NCI-H345 (cell line): ENCODE measurements around the gene SBF2.

Experiments used
- DNase-seq: peaks from one replicate; lab custom pipeline; 2025; lab: John Stamatoyannopoulos, UW

SBF2 gene

GRCh38 chr11:9851366-9851765, 442.7 kb downstream of the SBF2 start:
- no peak for DNase-seq

GRCh38 chr11:9850224-9850895, 443.7 kb downstream of the SBF2 start:
- DNase-seq, result no peak

GRCh38 chr11:9849389-9849788, 444.6 kb downstream of the SBF2 start:
- DNase-seq, result no peak

GRCh38 chr11:9847636-9848035, 446.4 kb downstream of the SBF2 start:
- DNase-seq, result no peak

GRCh38 chr11:9842923-9843322, 451.1 kb downstream of the SBF2 start:
- no peak for DNase-seq

GRCh38 chr11:9840460-9841004, 453.5 kb downstream of the SBF2 start:
- no peak for DNase-seq

- no peak for DNase-seq
These were observed 454.5 kb downstream of the SBF2 start for GRCh38 chr11:9839550-9839949.

GRCh38 chr11:9838961-9839360, 455.1 kb downstream of the SBF2 start:
- no peak for DNase-seq

GRCh38 chr11:9838229-9838628, 455.8 kb downstream of the SBF2 start:
- DNase-seq, result no peak

- no peak for DNase-seq
These were observed 459.7 kb downstream of the SBF2 start for GRCh38 chr11:9834291-9834690.

- DNase-seq, result no peak
These were observed 462.9 kb downstream of the SBF2 start for GRCh38 chr11:9831122-9831521.

GRCh38 chr11:9827708-9828107, 466.3 kb downstream of the SBF2 start:
- DNase-seq, result no peak

- no peak for DNase-seq
These were observed 467.6 kb downstream of the SBF2 start for GRCh38 chr11:9826390-9826789.

- no peak for DNase-seq
These were observed 468.1 kb downstream of the SBF2 start for GRCh38 chr11:9825895-9826294.

GRCh38 chr11:9825315-9825714, 468.7 kb downstream of the SBF2 start:
- no peak for DNase-seq

GRCh38 chr11:9823887-9824385, 470.1 kb downstream of the SBF2 start:
- no peak for DNase-seq

- DNase-seq, result no peak
These were observed 470.6 kb downstream of the SBF2 start for GRCh38 chr11:9823439-9823838.

GRCh38 chr11:9821008-9821752, 472.8 kb downstream of the SBF2 start:
- no peak for DNase-seq

- DNase-seq, result no peak
These were observed 473.8 kb downstream of the SBF2 start for GRCh38 chr11:9820260-9820659.

GRCh38 chr11:9817191-9817590, 476.8 kb downstream of the SBF2 start:
- DNase-seq, result no peak

- no peak for DNase-seq
These were observed 478.4 kb downstream of the SBF2 start for GRCh38 chr11:9815486-9816136.

GRCh38 chr11:9814108-9814507, 479.9 kb downstream of the SBF2 start:
- DNase-seq, result no peak

- no peak for DNase-seq
These were observed 485.1 kb downstream of the SBF2 start for GRCh38 chr11:9808943-9809342.
